Memory B cell (primary cell): ENCODE measurements around the gene CROCC2.
"Not testable (repeated sequence)": the region's sequence is repeated elsewhere in the genome, so short reads cannot be mapped to it uniquely, and the experiment has no call there.

Experiments used
- ATAC-seq: fragments of 150-1000 bp; cut with Tn5 transposase; 2 replicates; pipeline ENCODE4 v1.10.0; 2021; ENCODE audit warnings: low read depth, mild to moderate bottlenecking, moderate library complexity
- DNase-seq, 2 donors: peaks; one replicate each; pipeline ENCODE4 v3.0.0; 2022; ENCODE audit warnings: low spot score in 2 of 2
- H3K27ac Mint-ChIP-seq: one replicate; pipeline ENCODE4 v1.8.0; 2022; ENCODE audit warnings: mild to moderate bottlenecking, moderate library complexity, mixed read lengths
- H3K27me3 Mint-ChIP-seq: one replicate; pipeline ENCODE4 v1.8.0; 2022; ENCODE audit warnings: mixed read lengths
- H3K36me3 Mint-ChIP-seq: one replicate; pipeline ENCODE4 v1.8.0; 2022; ENCODE audit warnings: mild to moderate bottlenecking, mixed read lengths
- H3K4me1 Mint-ChIP-seq: one replicate; pipeline ENCODE4 v1.8.0; 2022; ENCODE audit warnings: mixed read lengths
- H3K4me3 Mint-ChIP-seq: one replicate; pipeline ENCODE4 v1.8.0; 2022; ENCODE audit warnings: mild to moderate bottlenecking, moderate library complexity, mixed read lengths
- H3K9me3 Mint-ChIP-seq: one replicate; pipeline ENCODE4 v1.8.0; 2022; ENCODE audit warnings: mixed read lengths

Gene CROCC2

DNA sequence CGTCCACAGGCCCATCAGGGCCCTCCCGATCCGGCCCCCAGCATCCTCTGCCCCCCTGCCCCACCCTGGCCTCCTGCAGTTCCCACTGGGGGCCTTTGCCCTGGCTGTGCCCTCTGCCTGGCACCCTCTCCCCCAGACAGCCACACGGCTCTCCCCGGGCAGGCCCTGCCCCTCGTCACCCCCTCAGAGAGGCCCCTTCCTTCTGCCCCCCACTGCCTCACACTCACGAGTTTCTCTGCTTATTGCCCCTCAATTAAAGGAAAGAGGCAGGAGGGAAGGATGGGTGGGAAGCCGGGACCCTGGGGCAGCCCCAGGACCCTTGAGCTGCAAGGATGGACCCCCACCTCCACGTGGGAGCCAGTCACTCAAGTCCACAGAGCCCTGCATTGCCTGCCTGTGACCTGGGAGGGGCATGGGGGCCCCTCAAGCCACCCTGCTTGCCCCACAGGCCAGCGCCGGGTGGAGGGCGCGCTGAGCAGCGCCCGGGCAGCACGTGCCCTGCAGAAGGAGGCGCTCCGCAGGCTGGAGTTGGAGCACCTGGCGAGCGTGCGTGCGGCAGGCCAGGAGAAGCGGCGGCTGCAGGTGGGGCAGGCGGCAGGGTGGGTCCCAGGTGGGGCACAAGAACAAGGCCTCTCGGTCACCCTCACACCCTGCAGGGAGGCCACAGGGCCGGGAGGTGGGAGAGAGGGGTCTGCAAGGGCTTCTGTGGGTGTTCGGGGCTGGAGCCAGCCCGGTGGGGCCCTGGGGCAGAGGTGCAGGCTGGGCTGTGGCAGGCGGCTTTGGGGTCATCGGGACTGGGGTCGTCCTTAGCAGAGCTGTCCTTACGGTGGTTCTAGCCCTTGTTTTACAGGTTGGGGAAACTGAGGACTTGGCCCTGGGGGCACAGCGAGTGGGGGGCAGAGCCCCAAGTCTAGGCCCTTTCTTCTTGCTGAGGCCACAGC lies 61.8 kb downstream of the CROCC2 start:
- DNase-seq (no peak), ATAC-seq (no peak)
- peaks cover 12% of the 10 kb centered on the region for H3K27me3 Mint-ChIP-seq
- no peaks in the 10 kb centered on the region for H3K4me1 Mint-ChIP-seq
- H3K4me3 Mint-ChIP-seq, result no peak overlapping the region
- no peak overlapping the region for H3K27ac Mint-ChIP-seq
- H3K36me3 Mint-ChIP-seq, result no peaks in the 10 kb centered on the region
- peaks cover 2% of the 10 kb centered on the region for H3K9me3 Mint-ChIP-seq

GRCh38 chr2:240968731-240969624 lies 62.8 kb downstream of the CROCC2 start:
- Mint-ChIP-seq H3K4me1 (no peaks in the 10 kb centered on the region), H3K36me3 (peaks cover 2% of the 10 kb centered on the region), H3K27me3 (peaks cover 13% of the 10 kb centered on the region), H3K27ac (no peak overlapping the region), H3K4me3 (no peak overlapping the region), H3K9me3 (peaks cover 5% of the 10 kb centered on the region)
- DNase-seq (no peak), ATAC-seq (no peak)

GRCh38 chr2:240970104-240970503 lies 64.0 kb downstream of the CROCC2 start:
- DNase-seq, result no peak
- H3K27me3 Mint-ChIP-seq, result peaks cover 19% of the 10 kb centered on the region
- no peak overlapping the region for H3K27ac Mint-ChIP-seq
- no peak for ATAC-seq
- H3K36me3 Mint-ChIP-seq, result peaks cover 2% of the 10 kb centered on the region
- H3K9me3 Mint-ChIP-seq, result peaks cover 6% of the 10 kb centered on the region
- no peak overlapping the region for H3K4me3 Mint-ChIP-seq
- H3K4me1 Mint-ChIP-seq, result no peaks in the 10 kb centered on the region

DNA sequence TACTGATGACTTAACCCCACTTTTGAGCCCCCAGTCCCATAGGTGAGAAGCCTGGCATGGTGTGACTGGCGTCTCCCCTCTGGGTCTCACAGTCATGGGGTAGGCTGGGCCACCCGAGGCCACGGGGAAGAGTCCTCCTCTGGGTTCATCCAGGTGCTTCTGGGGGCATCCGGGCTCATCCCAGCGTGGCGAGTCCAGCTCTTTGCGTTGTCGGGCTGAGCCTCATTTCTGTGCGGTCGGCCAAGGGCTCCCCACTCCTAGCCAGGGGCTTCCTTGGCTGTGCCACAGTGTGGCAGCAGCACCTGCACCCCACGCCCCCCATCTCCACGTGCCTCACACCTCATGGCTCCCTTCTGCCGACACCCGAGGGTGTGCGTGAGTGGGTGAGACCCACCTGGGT lies 64.7 kb downstream of the CROCC2 start:
- Mint-ChIP-seq H3K36me3 (peaks cover 2% of the 10 kb centered on the region), H3K4me3 (no peak overlapping the region), H3K4me1 (no peaks in the 10 kb centered on the region), H3K27ac (no peak overlapping the region), H3K27me3 (peaks cover 19% of the 10 kb centered on the region), H3K9me3 (peaks cover 6% of the 10 kb centered on the region)
- no peak for DNase-seq
- ATAC-seq, result no peak

- Mint-ChIP-seq H3K36me3 (peaks cover 2% of the 10 kb centered on the region), H3K27me3 (peaks cover 19% of the 10 kb centered on the region), H3K9me3 (peaks cover 6% of the 10 kb centered on the region), H3K27ac (no peak overlapping the region), H3K4me3 (no peak overlapping the region), H3K4me1 (no peaks in the 10 kb centered on the region)
- ATAC-seq (no peak), DNase-seq (no peak)
These were observed 66.1 kb downstream of the CROCC2 start for GRCh38 chr2:240972201-240972600.

DNA sequence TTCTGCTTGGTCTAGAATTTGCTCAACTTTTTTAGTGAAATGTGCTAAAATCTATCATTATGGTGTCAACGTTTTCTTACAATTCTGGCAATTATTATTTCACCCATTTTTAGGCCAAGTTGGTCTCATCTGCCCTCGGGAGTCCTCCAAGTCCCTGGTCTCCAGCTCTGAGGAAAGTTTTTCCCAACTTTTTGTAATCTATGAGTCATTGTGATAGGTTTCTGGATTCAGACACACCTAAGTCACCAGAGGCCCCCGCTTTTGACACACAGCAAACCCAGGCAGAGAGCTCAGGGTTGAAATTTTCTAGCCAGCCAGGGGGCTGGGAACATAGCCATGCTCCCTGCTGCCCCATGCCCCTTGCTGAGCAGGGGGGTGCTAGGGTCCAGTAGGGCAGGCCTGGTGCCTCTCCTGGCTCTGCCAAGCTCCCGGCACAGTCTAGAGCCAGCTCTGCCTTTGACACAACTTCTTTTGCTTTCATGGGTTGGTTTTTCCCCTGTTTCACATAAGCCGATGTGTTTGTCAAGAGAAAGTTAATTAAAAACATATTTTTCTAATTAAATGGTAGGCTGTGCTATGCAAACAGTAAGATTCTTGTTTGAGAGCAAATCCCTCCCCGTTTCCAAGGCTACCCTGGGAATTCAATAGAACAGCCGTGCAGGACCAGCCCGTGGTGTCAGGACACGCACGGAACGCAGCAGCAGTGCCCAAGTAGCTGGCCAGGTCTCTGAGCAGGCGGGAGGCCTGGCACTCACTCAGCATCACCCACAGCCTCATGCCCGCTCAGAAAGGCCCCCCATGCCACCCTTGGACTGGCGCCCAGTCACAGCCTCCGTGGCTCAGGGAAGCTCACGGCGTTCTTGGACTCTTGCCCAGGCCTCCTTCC lies 66.7 kb downstream of the CROCC2 start:
- DNase-seq (no peak), ATAC-seq (no peak)
- H3K9me3 Mint-ChIP-seq, result peaks cover 6% of the 10 kb centered on the region
- peaks cover 19% of the 10 kb centered on the region for H3K27me3 Mint-ChIP-seq
- no peak overlapping the region for H3K27ac Mint-ChIP-seq
- H3K4me1 Mint-ChIP-seq, result no peaks in the 10 kb centered on the region
- H3K4me3 Mint-ChIP-seq, result no peak overlapping the region
- H3K36me3 Mint-ChIP-seq, result peaks cover 2% of the 10 kb centered on the region

DNA sequence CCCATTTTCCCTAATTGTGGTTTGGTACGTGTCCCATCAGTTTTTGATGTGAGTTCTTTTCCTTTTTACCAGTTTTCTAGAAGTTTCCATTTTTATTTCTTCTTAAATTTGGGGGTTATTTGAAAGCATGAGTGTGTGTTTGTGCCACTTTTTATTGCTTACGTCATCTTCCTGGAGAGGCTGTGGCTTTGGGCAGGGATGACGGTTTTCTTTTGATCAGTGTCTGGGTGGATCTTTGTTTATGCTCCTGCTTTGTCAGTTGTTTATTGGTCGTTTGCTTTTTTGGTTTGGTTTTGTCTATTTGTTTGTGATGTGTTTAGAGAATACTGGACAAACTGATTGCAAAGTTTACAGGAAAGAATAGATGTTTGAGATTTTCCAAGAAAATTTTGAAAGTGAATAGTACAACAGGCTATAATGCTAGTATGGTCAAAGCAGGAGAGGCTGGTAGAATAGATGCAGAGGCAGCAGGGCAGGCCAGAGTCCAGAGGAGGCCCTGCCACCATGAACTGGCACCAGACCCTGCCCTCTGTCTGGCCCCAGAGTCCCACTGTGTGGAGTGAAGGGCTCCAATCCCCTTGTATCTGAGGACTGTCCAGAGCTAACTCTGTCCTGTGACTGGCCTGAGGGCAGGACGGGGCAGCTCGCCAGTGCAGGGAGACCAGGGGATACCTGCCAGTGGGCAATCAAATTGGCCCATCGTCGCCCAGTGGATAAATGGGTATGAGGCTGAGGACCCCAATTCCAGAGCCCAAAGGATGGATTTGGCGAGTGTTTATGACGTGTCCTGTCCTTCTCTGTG lies 68.8 kb downstream of the CROCC2 start:
- Mint-ChIP-seq H3K4me3 (no peak overlapping the region), H3K36me3 (peaks cover 2% of the 10 kb centered on the region), H3K4me1 (no peaks in the 10 kb centered on the region), H3K9me3 (peaks cover 6% of the 10 kb centered on the region), H3K27ac (no peak overlapping the region), H3K27me3 (peaks cover 19% of the 10 kb centered on the region)
- no peak for DNase-seq
- ATAC-seq, result no peak

- H3K4me3 Mint-ChIP-seq, H3K36me3 Mint-ChIP-seq, ATAC-seq, H3K4me1 Mint-ChIP-seq, H3K27ac Mint-ChIP-seq, DNase-seq, H3K9me3 Mint-ChIP-seq: not testable (repeated sequence)
- H3K27me3 Mint-ChIP-seq, result peaks cover 19% of the 10 kb centered on the region
These were observed 69.8 kb downstream of the CROCC2 start for GRCh38 chr2:240975903-240976302.

- Mint-ChIP-seq H3K4me3 (no peak overlapping the region), H3K36me3 (no peaks in the 10 kb centered on the region), H3K9me3 (no peaks in the 10 kb centered on the region), H3K27me3 (peaks cover 12% of the 10 kb centered on the region), H3K4me1 (peaks cover 7% of the 10 kb centered on the region), H3K27ac (no peak overlapping the region)
- ATAC-seq (no peak), DNase-seq (no peak)
These were observed 75.1 kb downstream of the CROCC2 start for GRCh38 chr2:240981280-240981679.

DNA sequence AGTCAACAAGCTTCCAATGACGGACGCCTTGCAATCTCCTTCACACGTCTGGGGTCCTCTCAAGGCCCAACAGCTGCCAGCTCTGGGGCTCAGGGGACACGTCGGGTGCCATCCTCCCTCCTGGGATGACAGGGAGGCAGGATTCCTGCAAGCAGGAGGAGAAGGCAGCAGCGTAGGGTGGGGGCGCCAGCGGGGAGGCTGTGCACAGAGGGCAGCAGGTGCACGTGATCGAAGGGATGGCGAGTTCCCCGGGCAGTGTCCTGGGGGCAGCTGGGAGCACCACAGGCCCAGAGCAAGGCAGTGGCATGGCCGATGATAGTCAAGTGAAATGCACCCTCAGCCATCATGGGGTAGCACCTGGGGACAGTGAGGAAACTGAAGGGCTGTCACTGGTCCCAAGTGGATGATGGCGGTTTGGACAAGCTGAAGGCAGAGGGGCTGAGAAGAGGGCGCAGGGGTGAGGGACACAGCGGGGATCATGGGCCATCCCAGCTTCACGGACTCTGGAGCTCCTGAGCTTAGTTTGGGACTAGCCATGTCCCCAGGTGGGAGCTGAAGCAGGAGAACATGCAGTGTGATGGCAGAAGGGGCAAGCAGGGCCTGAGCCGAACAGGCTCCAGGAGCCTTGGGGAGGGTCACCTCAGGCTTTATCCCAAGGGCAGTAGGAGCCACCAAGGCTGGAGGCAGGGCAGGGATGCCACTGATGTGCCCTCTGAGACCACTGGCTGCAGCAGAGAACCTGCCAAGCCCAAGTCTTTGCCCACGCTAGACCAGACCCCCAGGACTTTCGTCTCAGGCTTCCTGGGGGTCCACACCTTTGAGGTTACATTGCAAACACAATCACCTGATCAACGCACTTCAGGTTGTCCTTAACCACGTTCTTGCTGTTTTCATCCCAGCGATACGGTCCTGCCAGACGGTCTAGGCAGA lies 76.0 kb downstream of the CROCC2 start:
- ATAC-seq (no peak), DNase-seq (no peak)
- Mint-ChIP-seq H3K36me3 (no peaks in the 10 kb centered on the region), H3K4me1 (peaks cover 7% of the 10 kb centered on the region), H3K9me3 (no peaks in the 10 kb centered on the region), H3K27me3 (peaks cover 12% of the 10 kb centered on the region), H3K27ac (no peak overlapping the region), H3K4me3 (no peak overlapping the region)

GRCh38 chr2:240982821-240983281 lies 76.7 kb downstream of the CROCC2 start:
- H3K27ac Mint-ChIP-seq, result no peak overlapping the region
- H3K9me3 Mint-ChIP-seq, result no peaks in the 10 kb centered on the region
- H3K4me1 Mint-ChIP-seq, result peaks cover 7% of the 10 kb centered on the region
- peaks cover 12% of the 10 kb centered on the region for H3K27me3 Mint-ChIP-seq
- DNase-seq, result no peak
- H3K36me3 Mint-ChIP-seq, result no peaks in the 10 kb centered on the region
- H3K4me3 Mint-ChIP-seq, result no peak overlapping the region
- ATAC-seq, result no peak

- H3K4me3 Mint-ChIP-seq, result no peak overlapping the region
- no peak overlapping the region for H3K27ac Mint-ChIP-seq
- H3K36me3 Mint-ChIP-seq, result no peaks in the 10 kb centered on the region
- ATAC-seq (peak; percentile 93), DNase-seq (peak; percentile 56 to 66)
- H3K27me3 Mint-ChIP-seq, result peaks cover 12% of the 10 kb centered on the region
- no peaks in the 10 kb centered on the region for H3K9me3 Mint-ChIP-seq
- peaks cover 7% of the 10 kb centered on the region for H3K4me1 Mint-ChIP-seq
These were observed 77.3 kb downstream of the CROCC2 start for GRCh38 chr2:240983361-240983995.
